HG02973 (cell line): ENCODE data around the gene TRIM62.
"Not testable (repeated sequence)": the region's sequence is repeated elsewhere in the genome, so short reads cannot be mapped to it uniquely, and the experiment has no call there.

Source experiments
- ATAC-seq: cut with Tn5 transposase; IDR thresholded peaks from one replicate; pipeline ENCODE4 v1.9.1; 2021; ENCODE audit warnings: moderate library complexity; ENCODE audit not compliant: unreplicated experiment

Gene TRIM62

DNA sequence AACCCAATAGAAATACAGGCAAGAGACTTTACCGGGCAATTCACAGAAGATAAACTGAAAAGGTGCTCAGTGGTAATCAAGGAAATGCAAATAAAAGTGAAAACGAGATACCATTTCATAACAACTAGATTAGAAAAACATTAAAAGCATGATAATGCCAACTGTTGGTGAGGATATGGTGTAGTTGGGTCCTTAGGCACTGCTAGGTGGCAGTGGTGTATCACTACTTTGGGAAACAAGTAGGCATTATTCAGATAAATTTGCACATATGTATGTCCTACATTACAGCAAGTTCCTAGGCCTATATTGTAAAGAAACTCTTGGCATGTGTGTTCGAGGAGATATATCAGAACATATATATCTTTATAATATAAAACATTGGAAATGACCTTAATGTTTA lies 69.9 kb downstream of the TRIM62 start:
- no peak for ATAC-seq

DNA sequence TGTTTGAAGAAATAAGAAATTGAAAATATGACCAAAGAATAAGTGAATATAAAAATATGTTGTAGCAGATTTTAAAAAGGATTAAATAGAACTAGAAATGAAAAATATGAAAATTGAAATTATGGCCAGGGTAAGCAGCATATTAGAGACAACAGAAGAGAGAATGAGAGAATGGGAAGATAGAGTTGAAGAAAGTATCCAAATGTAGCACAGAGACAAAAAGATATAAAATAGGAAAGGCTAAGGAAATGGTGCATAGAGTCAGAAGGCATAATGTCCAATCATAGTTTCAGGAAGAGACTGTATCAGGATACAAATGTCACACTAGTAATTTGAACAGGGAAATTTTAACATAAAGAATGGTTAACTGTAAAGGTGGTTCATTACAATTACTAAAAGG lies 71.4 kb downstream of the TRIM62 start:
- ATAC-seq, result no peak

DNA sequence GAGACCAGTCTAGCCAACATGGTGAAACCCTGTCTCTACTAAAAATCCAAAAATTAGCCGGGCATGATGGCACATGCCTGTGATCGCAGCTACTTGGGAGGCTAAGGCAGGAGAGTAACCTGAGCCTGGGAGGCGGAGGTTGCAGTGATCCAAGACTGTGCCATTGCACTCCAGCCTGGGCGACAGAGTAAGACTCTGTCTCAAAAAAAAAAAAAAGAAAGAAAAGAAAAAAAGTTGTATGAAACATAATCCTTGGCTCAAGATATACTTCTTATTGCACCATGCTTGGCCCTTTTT lies 81.8 kb downstream of the TRIM62 start:
- not testable (repeated sequence) for ATAC-seq

DNA sequence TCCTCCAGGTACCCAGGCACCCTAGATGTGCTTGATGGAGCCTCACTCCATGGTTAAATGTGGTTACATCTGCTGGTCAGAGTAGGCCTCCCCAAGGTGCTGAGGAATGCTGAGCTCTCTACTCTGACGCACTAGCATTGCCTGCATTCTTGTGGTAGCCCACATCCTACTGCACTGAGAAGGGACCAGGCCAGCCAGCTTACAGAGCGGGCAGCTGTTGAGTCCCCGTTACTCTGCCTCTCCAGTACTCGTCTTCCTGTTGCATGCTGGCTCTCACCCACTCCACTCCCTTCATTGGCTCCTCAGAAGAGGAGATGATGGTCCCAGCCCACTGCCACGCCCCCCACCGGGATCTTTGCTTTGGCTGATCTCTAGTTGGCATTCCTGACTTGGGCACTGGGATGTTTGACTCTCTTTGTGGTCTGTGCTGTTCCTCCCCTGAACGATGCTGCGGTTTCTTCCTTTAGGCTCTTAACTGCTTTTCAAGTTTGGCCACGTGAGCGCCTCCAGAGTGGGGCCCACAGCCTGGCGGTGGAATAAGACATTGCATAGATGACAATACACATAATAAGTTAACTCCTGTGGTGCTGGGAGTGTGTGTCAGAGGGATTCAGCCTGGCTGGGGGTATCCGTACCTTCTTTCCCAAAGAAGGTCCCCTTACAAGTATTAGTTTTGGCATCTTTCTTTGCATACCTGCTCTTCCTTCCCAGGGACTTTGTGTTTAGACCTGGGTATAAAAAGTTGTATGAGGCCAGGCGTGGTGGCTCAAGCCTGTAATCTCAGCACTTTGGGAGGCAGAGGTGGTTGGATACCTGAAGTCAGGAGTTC lies 82.3 kb downstream of the TRIM62 start:
- ATAC-seq, result peak; percentile 92

DNA sequence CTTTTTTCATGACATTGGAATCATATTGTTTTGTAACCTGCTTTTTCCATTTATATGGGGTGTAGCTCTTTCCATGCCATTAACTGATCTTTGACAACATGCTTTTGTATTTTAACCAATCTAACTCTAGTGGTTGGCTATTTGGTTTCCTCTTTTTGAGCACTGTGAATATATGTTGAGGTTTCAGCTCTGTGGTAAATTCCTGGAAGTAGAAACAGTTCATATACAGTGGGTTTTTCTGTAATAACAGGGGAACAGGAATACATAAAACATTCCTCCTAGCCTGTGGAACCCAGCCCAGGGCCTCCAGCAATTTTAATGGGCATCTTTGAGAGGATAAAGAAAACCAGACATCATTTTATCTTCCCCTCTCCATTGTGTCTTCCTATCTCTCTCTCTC lies 83.5 kb downstream of the TRIM62 start:
- ATAC-seq, result no peak

DNA sequence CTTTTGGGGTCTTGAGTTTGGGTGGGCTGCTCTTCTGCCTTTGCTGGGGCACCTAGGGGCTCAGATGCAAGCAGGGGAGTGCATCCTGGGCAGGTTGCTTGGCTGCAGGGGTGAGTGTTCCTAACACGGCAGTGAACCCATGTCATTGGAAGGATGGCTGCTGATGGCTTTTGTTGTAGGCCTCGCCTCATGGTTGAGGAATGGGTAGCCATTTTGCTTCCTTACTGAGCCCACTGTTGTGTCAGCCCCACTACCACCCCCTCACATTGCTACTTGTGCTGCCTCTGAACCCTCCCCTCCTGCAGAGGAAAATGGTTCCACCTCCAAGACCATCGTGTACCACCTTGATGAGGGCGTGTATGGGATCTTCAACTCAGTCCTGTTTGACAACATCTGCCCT lies 84.1 kb downstream of the TRIM62 start:
- no peak for ATAC-seq

DNA sequence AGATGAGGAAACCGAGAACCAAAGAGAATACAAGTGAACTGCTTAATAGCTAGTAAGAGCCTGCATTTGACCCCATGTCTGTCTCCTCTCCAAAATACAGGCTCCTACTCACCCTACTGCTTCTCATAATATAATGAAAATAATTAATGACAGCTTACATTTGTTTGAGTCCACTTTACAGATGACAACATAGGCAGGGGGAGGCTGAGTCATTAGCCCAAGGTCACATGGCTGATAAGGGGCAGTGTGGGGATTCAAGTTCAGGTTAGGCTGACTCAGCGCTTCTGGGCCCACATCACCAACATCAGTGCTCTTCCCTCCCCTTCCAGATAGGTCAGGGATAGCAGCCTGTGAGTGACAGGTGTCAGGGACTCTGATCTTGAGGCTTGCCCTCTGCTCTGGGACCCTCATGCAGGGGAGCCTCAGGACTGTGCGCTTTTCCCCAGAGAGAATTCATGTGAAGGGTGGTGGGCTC lies 84.7 kb downstream of the TRIM62 start:
- no peak for ATAC-seq

DNA sequence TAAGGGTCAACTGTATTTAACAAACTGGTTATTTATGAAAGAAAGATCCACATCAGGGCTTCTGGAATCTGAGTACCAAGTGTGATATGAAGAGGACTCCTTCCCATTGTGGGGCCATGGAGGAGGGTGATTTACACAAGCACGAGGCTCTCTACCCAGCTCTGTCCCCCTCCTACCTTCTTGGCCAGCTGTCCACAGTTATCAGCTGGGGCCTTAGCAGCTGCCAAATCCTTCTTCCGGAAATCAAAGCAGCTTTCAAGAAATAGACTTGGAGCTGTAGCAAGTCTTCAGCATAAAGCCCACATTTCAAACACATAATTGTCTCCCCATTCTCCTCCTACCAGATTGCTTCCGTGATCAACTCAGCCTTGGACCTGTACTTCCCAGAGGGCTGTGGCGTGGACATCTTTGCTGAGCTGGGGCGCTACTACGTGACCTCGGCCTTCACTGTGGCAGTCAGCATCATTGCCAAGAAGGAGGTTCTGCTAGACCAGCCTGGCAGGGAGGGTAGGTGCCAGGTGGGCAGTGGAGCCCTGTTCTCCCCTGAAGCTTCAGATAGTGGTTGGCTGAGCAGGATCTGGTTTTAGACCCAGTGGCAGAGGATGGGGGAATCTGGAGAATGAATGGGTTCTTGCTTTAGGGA lies 85.4 kb downstream of the TRIM62 start:
- ATAC-seq, result no peak
